ENCODE results near the gene PKD2.

DNA sequence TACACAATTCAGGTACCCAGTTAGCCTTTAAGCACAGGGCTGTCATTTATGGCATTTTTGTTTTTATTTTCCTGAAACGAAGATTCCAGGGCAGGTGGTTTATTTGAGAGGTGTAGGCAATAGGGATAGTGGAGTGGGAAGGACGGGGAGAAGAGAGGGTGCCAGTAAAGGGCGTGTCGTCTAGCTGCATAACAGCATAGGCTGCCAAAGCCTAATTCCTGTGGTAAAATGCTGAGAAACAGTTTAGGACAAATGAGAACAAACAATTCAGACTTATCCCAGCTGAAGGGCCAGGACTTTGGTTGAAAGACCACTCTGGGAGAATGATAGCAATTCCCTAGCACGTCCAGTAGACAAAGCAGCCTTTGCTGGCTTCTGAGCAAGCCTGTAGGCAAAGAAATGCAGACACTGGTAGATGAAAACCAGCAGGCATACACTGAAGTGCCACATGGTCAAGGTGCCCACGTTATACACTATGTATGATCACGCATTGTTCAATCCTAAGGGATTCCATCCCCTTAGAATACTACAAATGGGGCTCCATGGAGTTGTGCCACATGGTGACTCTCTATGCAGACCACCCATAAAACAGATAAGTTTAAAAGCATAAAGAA lies 70.6 kb downstream of the PKD2 start:
- TF ChIP-seq CTCF (IDR thresholded peaks at IDR 0.05 in 4 of 5, conservative IDR thresholded peaks at IDR 0.05 in 1 of 5) (no peak), POLR2A (IDR thresholded peaks at IDR 0.05) (no peak)

Data from gastrocnemius medialis (tissue), 4 donors.